ENCODE results near the gene TMEM128. TPM values are rescaled to one million over a fixed set of nuclear protein-coding genes. Genes with fewer than 3 reads are reported as not detected.

TMEM128 gene
- total RNA-seq, 1 experiment from 2014 or later = 16.6 TPM

DNA sequence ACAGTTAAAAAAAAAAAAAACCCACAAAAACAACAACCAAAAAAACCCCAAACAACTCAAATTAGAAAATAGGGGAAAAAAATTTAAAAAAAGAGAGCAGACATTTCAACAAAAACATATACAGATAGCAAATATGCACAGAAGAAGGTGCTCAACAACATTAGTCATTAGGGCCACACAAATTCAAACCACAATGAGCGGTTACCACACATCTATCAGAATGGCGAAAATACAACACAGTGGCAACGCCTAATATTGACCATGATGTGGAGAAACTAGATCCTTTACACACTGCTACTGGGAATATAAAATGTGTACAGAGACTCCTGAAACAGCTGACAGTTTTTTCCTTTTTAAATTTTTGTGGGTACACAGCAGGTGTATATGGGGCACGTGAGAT is 22.5 kb upstream of the TMEM128 start:
- H3K4me1 ChIP-seq (ENCODE audit: insufficient read depth, low read length, poor library complexity, severe bottlenecking) = no peaks in the 10 kb centered on the region
- CTCF ChIA-PET = no interaction called here
- peaks cover 64% of the 10 kb centered on the region for H3K36me3 ChIP-seq (ENCODE audit: insufficient read depth, low read length, poor library complexity, severe bottlenecking)
- DNase-seq (ENCODE audit: low spot score) = no peak
- H3K4me3 ChIP-seq (ENCODE audit: low read depth, low read length, poor library complexity, severe bottlenecking) = no peak overlapping the region
- H3K27me3 ChIP-seq (replicated peaks; ENCODE audit: insufficient read depth, low read depth, low read length, poor library complexity) = no peaks in the 10 kb centered on the region
- POLR2A ChIA-PET (ENCODE audit: low non-redundant PET) = no interaction called here
- no peaks in the 10 kb centered on the region for H3K9me3 ChIP-seq (ENCODE audit: low read depth, low read length, poor library complexity, severe bottlenecking)
- TF ChIP-seq, protein P1, sequence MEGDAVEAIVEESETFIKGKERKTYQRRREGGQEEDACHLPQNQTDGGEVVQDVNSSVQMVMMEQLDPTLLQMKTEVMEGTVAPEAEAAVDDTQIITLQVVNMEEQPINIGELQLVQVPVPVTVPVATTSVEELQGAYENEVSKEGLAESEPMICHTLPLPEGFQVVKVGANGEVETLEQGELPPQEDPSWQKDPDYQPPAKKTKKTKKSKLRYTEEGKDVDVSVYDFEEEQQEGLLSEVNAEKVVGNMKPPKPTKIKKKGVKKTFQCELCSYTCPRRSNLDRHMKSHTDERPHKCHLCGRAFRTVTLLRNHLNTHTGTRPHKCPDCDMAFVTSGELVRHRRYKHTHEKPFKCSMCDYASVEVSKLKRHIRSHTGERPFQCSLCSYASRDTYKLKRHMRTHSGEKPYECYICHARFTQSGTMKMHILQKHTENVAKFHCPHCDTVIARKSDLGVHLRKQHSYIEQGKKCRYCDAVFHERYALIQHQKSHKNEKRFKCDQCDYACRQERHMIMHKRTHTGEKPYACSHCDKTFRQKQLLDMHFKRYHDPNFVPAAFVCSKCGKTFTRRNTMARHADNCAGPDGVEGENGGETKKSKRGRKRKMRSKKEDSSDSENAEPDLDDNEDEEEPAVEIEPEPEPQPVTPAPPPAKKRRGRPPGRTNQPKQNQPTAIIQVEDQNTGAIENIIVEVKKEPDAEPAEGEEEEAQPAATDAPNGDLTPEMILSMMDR (conservative IDR thresholded peaks at IDR 0.05; ENCODE audit: low read depth, low read length) = no peak
- no peak for TF ChIP-seq EZH2 (IDR thresholded peaks at IDR 0.05; ENCODE audit: borderline replicate concordance, low read depth, low read length, poor library complexity, severe bottlenecking)
- no peak overlapping the region for H3K27ac ChIP-seq (ENCODE audit: low read depth, low read length, poor library complexity, severe bottlenecking)
- BruUV-seq (replicated peaks) = no TSS peak
- intact Hi-C loops (cut with micrococcal nuclease; ENCODE audit: unreplicated experiment) = no loop called here

DNA sequence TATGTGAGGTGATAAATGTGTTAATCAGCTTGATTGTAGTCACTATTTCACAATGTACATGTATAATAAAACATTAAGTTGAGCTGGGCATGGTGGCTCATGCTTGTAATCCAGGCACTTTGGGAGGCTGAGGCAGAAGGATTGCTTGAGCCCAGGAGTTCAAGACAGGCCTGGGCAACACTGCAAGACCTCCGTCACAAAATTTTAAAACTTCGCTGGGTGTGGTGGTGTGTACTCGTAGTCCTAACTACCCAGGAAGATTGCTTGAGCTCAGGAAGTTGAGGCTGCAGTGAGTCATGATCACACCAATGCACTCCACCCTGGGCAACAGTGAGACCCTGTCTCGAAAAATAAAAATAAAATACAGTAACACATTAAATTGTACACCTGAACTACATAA is 21.8 kb upstream of the TMEM128 start:
- H3K27me3 ChIP-seq (replicated peaks; ENCODE audit: insufficient read depth, low read depth, low read length, poor library complexity) = no peaks in the 10 kb centered on the region
- intact Hi-C loops (cut with micrococcal nuclease; ENCODE audit: unreplicated experiment) = no loop called here
- no peak overlapping the region for H3K27ac ChIP-seq (ENCODE audit: low read depth, low read length, poor library complexity, severe bottlenecking)
- H3K36me3 ChIP-seq (ENCODE audit: insufficient read depth, low read length, poor library complexity, severe bottlenecking) = peaks cover 58% of the 10 kb centered on the region
- no peak overlapping the region for H3K4me3 ChIP-seq (ENCODE audit: low read depth, low read length, poor library complexity, severe bottlenecking)
- TF ChIP-seq, protein P1 (conservative IDR thresholded peaks at IDR 0.05; ENCODE audit: low read depth, low read length) = no peak
- TF ChIP-seq EZH2 (IDR thresholded peaks at IDR 0.05; ENCODE audit: borderline replicate concordance, low read depth, low read length, poor library complexity, severe bottlenecking) = no peak
- no peaks in the 10 kb centered on the region for H3K9me3 ChIP-seq (ENCODE audit: low read depth, low read length, poor library complexity, severe bottlenecking)
- DNase-seq (ENCODE audit: low spot score) = no peak
- H3K4me1 ChIP-seq (ENCODE audit: insufficient read depth, low read length, poor library complexity, severe bottlenecking) = no peaks in the 10 kb centered on the region
- BruUV-seq (replicated peaks) = no TSS peak
- POLR2A ChIA-PET (ENCODE audit: low non-redundant PET) = no interaction called here
- CTCF ChIA-PET = no interaction called here

DNA sequence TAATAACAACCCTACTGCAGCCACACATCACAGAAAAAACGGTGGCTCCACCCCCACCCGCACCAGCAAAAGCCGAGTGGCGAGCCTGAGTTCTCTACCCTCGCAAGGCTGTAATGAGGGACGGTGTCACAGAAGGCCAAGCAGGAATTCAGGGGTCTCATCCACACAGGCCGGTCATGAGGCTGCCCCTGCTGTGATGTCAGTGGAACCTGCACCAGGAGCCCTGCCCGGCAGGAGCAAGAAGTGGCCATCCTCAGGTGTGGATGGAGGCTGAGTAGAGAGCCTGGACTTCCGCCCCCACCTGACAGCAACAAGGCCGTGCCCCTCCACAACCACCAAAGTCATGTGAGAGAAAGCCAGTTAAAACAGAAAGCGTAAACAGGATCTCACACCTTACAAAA is 21.3 kb upstream of the TMEM128 start:
- Histone ChIP-seq H3K4me1 (ENCODE audit: insufficient read depth, low read length, poor library complexity, severe bottlenecking) (no peaks in the 10 kb centered on the region), H3K27me3 (replicated peaks; ENCODE audit: insufficient read depth, low read depth, low read length, poor library complexity) (no peaks in the 10 kb centered on the region), H3K4me3 (ENCODE audit: low read depth, low read length, poor library complexity, severe bottlenecking) (no peak overlapping the region), H3K9me3 (ENCODE audit: low read depth, low read length, poor library complexity, severe bottlenecking) (no peaks in the 10 kb centered on the region), H3K27ac (ENCODE audit: low read depth, low read length, poor library complexity, severe bottlenecking) (no peak overlapping the region), H3K36me3 (ENCODE audit: insufficient read depth, low read length, poor library complexity, severe bottlenecking) (peaks cover 52% of the 10 kb centered on the region)
- intact Hi-C loops (cut with micrococcal nuclease; ENCODE audit: unreplicated experiment) = no loop called here
- ChIA-PET POLR2A (ENCODE audit: low non-redundant PET) (no interaction called here), CTCF (no interaction called here)
- DNase-seq (ENCODE audit: low spot score) = no peak
- TF ChIP-seq, protein P1 (conservative IDR thresholded peaks at IDR 0.05; ENCODE audit: low read depth, low read length) = no peak
- no peak for TF ChIP-seq EZH2 (IDR thresholded peaks at IDR 0.05; ENCODE audit: borderline replicate concordance, low read depth, low read length, poor library complexity, severe bottlenecking)
- no TSS peak for BruUV-seq (replicated peaks)
